ENCODE results near the gene GRB10. TPM values are rescaled to one million over a fixed set of nuclear protein-coding genes. Genes with fewer than 3 reads are reported as not detected.
"Not testable (repeated sequence)": the region's sequence is repeated elsewhere in the genome, so short reads cannot be mapped to it uniquely, and the experiment has no call there.

The GRB10 gene
- total and polyA plus RNA-seq, 9 donors: 10.7 to 18.9 (median 12.2) TPM

DNA sequence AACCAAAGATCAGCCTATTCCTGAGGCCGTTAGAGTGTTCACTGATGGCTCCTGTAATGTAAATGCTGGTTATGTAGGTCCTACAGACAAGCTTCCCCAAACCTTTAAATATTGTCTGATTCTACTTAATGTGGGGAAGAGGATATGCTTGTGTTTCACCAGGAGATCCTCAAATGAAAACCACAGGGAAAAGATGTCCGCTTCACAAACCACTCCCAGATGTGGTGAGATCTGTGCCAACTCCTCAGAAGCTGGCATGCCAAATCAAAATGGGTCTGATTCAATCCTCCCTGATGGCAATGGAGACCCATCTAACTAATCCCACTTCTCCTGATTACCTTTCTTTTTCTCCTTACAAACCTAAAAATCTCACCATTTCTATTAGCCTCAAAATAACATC is 202.0 kb downstream of the GRB10 start:
- H3K27me3 ChIP-seq (ENCODE audit: control insufficient read depth, insufficient read depth, low read length); H3K4me1 ChIP-seq (ENCODE audit: control insufficient read depth, insufficient read depth, low read length); H3K9me3 ChIP-seq (replicated peaks; ENCODE audit: control insufficient read depth, low read depth, low read length); DNase-seq; H3K27ac ChIP-seq (ENCODE audit: low read length); H3K4me3 ChIP-seq (ENCODE audit: low read length); H3K36me3 ChIP-seq (ENCODE audit: control insufficient read depth, insufficient read depth, low read length): not testable (repeated sequence)
- 33% methylated on average over 1 of the region's 2 CpGs for WGBS (ENCODE audit: insufficient coverage)

DNA sequence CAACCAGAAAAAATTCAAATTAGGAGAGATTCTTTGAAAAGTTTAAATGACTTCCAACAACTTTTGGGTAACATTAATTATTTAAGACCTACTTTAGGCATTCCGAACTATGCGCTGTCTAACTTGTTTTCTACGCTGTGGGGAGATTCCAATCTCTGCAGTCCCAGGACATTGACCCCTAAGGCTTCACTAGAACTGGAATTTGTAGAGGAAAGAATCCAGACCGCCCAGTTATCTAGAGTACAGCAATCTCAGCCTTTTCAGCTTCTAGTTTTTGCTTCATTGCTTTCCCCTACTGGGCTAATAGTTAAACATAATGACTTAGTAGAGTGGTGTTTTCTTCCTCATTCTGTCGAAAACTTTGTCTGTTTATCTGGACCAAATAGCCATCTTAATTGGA is 202.6 kb downstream of the GRB10 start:
- DNase-seq: no peak
- Histone ChIP-seq H3K27ac (ENCODE audit: low read length) (no peak overlapping the region), H3K36me3 (ENCODE audit: control insufficient read depth, insufficient read depth, low read length) (no peaks in the 10 kb centered on the region), H3K4me3 (ENCODE audit: low read length) (no peak overlapping the region), H3K9me3 (replicated peaks; ENCODE audit: control insufficient read depth, low read depth, low read length) (peaks cover 6% of the 10 kb centered on the region), H3K4me1 (ENCODE audit: control insufficient read depth, insufficient read depth, low read length) (no peaks in the 10 kb centered on the region), H3K27me3 (ENCODE audit: control insufficient read depth, insufficient read depth, low read length) (no peaks in the 10 kb centered on the region)
- WGBS (ENCODE audit: insufficient coverage): no CpG with 5 or more reads among the region's 5 CpGs

DNA sequence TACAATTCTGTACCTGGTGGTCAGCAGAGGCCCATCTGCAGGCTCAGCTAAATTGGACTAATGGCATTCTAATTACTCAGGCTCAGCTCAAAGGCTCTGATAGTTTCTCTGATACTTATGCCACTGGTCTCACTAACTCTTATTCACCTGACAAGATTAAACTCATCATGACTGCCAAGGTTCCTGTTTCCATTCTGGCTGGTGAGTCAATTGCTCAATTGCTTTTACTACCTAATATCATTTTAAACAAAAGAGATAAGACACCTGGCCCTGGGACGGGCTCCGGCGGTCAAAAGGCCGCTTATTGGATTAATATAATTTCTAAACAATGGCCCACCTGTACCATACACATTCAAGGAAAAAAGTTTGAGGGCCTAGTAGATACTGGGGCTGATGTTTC is 204.6 kb downstream of the GRB10 start:
- not testable (repeated sequence) for H3K27ac ChIP-seq (ENCODE audit: low read length); DNase-seq; H3K4me1 ChIP-seq (ENCODE audit: control insufficient read depth, insufficient read depth, low read length); H3K36me3 ChIP-seq (ENCODE audit: control insufficient read depth, insufficient read depth, low read length); H3K9me3 ChIP-seq (replicated peaks; ENCODE audit: control insufficient read depth, low read depth, low read length); H3K27me3 ChIP-seq (ENCODE audit: control insufficient read depth, insufficient read depth, low read length); H3K4me3 ChIP-seq (ENCODE audit: low read length)
- WGBS (ENCODE audit: insufficient coverage): no CpG with 5 or more reads among the region's 4 CpGs

DNA sequence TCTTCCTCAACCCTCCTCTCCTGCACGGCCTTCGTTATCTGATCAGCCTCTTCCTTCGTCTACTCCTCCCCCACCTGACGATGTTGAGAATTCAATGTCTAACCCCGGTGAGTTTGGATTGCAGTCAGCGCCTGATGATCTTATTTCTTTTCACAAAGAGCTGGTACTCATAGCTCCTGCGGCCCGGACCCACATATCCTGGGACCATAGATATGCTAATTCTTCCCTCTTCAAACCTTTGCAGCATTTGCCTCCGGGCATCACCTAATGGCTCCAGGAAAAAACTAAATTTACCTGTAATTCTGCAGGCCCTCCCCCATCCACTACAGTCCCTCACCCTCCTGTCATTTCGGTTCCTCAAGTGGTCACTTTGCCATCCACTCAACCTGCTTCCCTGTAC is 205.1 kb downstream of the GRB10 start:
- Histone ChIP-seq H3K4me1 (ENCODE audit: control insufficient read depth, insufficient read depth, low read length) (no peaks in the 10 kb centered on the region), H3K27me3 (ENCODE audit: control insufficient read depth, insufficient read depth, low read length) (no peaks in the 10 kb centered on the region), H3K36me3 (ENCODE audit: control insufficient read depth, insufficient read depth, low read length) (no peaks in the 10 kb centered on the region), H3K9me3 (replicated peaks; ENCODE audit: control insufficient read depth, low read depth, low read length) (no peaks in the 10 kb centered on the region), H3K4me3 (ENCODE audit: low read length) (no peak overlapping the region), H3K27ac (ENCODE audit: low read length) (no peak overlapping the region)
- WGBS (ENCODE audit: insufficient coverage): 88% methylated on average over 10 of the region's 10 CpGs
- no peak for DNase-seq

DNA sequence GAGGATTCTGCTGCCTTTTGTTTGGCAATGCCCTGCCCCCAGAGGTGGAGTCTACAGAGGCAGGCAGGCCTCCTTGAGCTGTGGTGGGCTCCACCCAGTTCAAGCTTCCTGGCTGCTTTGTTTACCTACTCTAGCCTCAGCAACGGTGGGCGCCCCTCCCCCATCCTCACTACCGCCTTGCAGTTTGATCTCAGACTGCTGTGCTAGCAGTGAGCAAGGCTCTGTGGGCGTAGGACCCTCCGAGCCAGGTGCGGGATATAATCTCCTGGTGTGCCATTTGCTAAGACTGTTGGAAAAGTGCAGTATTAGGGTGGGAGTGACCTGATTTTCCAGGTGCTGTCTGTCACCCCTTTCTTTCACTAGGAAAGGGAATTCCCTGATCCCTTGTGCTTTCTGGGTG is 206.3 kb downstream of the GRB10 start:
- not testable (repeated sequence) for H3K27me3 ChIP-seq (ENCODE audit: control insufficient read depth, insufficient read depth, low read length); H3K4me3 ChIP-seq (ENCODE audit: low read length); H3K36me3 ChIP-seq (ENCODE audit: control insufficient read depth, insufficient read depth, low read length); DNase-seq; H3K9me3 ChIP-seq (replicated peaks; ENCODE audit: control insufficient read depth, low read depth, low read length); H3K4me1 ChIP-seq (ENCODE audit: control insufficient read depth, insufficient read depth, low read length); H3K27ac ChIP-seq (ENCODE audit: low read length)
- WGBS (ENCODE audit: insufficient coverage): no CpG with 5 or more reads among the region's 6 CpGs

DNA sequence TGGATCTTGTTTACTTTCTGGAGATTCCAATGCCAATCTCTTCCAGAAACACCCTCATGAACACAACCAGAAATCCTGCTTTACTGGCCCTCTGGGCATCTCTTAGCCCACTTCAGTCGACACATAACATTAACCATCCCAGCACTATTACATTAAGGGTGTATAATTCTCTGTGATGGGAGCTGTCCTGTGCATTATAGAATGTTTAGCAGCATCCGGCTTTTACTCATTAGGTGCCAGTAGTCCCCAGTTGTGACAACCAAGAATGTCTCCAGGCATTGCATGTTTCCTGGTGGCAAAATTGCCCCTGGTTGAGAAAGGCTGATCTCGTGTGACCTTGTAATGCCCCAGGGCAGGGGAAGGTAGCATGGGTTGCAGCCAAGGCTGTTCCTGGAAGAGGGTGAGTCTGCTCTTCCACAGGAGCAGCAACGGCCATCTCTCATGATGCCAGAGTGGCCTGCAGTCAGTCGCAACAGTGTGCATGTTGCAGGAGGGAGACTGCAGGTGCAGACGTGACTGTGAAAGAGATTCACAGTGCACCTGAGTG is 214.9 kb downstream of the GRB10 start:
- no peaks in the 10 kb centered on the region for H3K9me3 ChIP-seq (replicated peaks; ENCODE audit: control insufficient read depth, low read depth, low read length)
- 68% methylated on average over 5 of the region's 6 CpGs for WGBS (ENCODE audit: insufficient coverage)
- H3K27ac ChIP-seq (ENCODE audit: low read length): no peak overlapping the region
- H3K36me3 ChIP-seq (ENCODE audit: control insufficient read depth, insufficient read depth, low read length): no peaks in the 10 kb centered on the region
- no peak overlapping the region for H3K4me3 ChIP-seq (ENCODE audit: low read length)
- no peaks in the 10 kb centered on the region for H3K4me1 ChIP-seq (ENCODE audit: control insufficient read depth, insufficient read depth, low read length)
- DNase-seq: no peak
- no peaks in the 10 kb centered on the region for H3K27me3 ChIP-seq (ENCODE audit: control insufficient read depth, insufficient read depth, low read length)

DNA sequence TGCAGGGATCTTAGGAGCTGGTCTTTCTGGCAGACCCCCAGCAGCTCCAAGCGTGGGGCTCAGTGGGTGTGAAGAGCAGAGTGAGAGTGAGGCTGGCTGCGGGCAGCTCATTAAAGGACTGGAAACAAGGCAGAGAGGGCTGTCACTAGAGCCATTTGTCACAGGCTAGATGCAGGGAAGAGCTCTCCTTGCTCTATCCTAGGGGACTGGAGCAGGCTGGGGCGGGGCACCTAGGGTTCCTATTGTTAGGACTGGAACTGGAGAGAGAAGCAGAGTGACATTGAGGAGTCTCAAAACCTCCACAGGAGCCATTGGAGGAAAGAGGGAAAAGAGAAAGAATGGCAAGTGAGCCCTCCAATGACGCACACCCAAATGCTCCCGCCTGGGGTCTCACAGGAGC is 216.7 kb downstream of the GRB10 start:
- DNase-seq: no peak
- 14% methylated on average over 2 of the region's 5 CpGs for WGBS (ENCODE audit: insufficient coverage)
- Histone ChIP-seq H3K4me3 (ENCODE audit: low read length) (no peak overlapping the region), H3K9me3 (replicated peaks; ENCODE audit: control insufficient read depth, low read depth, low read length) (no peaks in the 10 kb centered on the region), H3K27me3 (ENCODE audit: control insufficient read depth, insufficient read depth, low read length) (no peaks in the 10 kb centered on the region), H3K4me1 (ENCODE audit: control insufficient read depth, insufficient read depth, low read length) (no peaks in the 10 kb centered on the region), H3K27ac (ENCODE audit: low read length) (no peak overlapping the region), H3K36me3 (ENCODE audit: control insufficient read depth, insufficient read depth, low read length) (no peaks in the 10 kb centered on the region)

DNA sequence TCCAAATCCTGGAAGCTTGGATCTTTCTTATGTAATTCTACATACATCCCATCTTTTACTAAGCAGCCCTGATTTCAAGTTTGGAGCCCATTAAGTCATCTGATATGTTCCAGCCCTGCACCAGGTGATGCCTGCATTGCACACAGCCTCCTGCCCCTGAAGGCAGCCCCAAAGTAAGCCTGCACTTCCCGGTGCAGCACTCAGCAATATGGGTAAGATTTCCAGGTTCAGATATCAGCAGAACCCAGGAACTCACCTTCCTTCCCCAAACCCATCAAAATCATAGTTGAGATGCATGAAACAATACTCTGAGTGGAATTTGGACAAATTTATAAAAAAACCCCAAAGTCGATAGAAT is 217.2 kb downstream of the GRB10 start:
- H3K9me3 ChIP-seq (replicated peaks; ENCODE audit: control insufficient read depth, low read depth, low read length): no peaks in the 10 kb centered on the region
- H3K4me3 ChIP-seq (ENCODE audit: low read length): no peak overlapping the region
- no peaks in the 10 kb centered on the region for H3K4me1 ChIP-seq (ENCODE audit: control insufficient read depth, insufficient read depth, low read length)
- 44% methylated on average over 1 of the region's 2 CpGs for WGBS (ENCODE audit: insufficient coverage)
- no peaks in the 10 kb centered on the region for H3K27me3 ChIP-seq (ENCODE audit: control insufficient read depth, insufficient read depth, low read length)
- H3K36me3 ChIP-seq (ENCODE audit: control insufficient read depth, insufficient read depth, low read length): no peaks in the 10 kb centered on the region
- no peak overlapping the region for H3K27ac ChIP-seq (ENCODE audit: low read length)
- DNase-seq: no peak

DNA sequence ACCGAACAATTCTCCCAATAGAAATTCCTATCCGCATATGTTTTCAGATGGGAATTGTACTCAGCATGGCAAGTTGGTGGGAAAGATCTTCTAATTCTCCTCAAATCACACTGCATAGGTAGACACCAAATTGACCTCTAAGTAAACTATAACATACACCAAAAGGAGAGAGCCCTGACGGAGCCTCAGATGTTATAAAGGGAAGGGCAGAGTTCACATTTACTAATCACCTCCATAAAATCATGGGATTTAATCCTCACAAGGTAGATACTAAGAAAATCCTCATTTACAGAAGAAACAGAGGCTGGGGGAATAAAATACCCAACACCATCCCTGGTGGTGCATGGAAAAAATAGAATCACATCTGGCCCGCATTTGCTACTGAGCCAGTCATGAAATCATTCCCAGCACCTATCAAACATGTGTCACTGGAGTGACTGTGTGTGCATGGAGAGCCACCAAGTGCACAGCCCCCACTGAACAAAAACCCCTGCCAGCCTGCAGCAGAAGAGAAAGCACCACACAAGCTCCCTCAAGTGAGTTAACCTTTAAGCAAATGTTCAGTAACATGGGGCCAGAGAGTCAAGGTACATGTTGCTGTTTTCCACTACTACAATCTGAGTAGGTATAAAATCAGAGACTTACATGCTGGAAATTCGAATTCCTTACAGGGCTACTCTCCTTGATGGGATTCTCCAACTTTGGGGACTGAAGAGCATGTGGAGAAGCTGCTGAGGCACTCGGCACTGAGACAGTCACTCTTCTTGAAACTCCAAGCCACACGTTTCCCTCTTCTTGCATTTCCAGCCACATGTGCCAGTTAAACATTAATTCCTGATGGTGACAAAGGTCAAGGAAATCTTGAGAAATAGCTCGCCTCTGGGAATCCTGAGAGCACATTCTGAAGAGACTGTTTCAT is 217.8 kb downstream of the GRB10 start, which contains the start of gene DDC:
Gene DDC, minus strand, starts transcription at position 766 of the 919 bp plus-strand sequence. CDS start 21,320 bp downstream, outside the sequence.
- 29% methylated on average over 2 of the region's 8 CpGs for WGBS (ENCODE audit: insufficient coverage)
- no peaks in the 10 kb centered on the region for H3K9me3 ChIP-seq (replicated peaks; ENCODE audit: control insufficient read depth, low read depth, low read length)
- H3K36me3 ChIP-seq (ENCODE audit: control insufficient read depth, insufficient read depth, low read length): no peaks in the 10 kb centered on the region
- DNase-seq: no peak
- H3K4me3 ChIP-seq (ENCODE audit: low read length): no peak within 1 kb of the TSS
- no peaks in the 10 kb centered on the region for H3K4me1 ChIP-seq (ENCODE audit: control insufficient read depth, insufficient read depth, low read length)
- no peak within 1 kb of the TSS for H3K27ac ChIP-seq (ENCODE audit: low read length)
- H3K27me3 ChIP-seq (ENCODE audit: control insufficient read depth, insufficient read depth, low read length): peaks cover 3% of the 10 kb centered on the region

DNA sequence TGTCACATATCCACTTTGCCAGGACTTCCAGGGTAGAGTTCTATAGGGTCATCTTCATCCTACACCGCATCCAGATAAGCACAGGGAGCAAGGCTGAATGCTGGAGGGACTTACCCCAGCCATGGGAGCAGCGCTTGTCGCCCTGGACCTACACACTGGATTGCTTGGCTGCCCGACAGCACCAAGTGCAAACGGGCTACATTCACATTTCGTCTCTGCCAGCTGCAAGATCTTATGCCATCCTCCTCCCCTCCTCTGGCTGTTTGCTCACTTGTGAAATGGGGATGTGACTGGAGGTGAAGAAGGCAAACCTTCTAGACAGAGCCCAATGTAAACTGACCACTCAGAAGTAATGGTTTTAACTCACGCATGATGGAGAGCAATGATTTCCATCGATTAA is 218.5 kb downstream of the GRB10 start:
- no peak overlapping the region for H3K4me3 ChIP-seq (ENCODE audit: low read length)
- H3K27me3 ChIP-seq (ENCODE audit: control insufficient read depth, insufficient read depth, low read length): peaks cover 3% of the 10 kb centered on the region
- H3K36me3 ChIP-seq (ENCODE audit: control insufficient read depth, insufficient read depth, low read length): no peaks in the 10 kb centered on the region
- no peak overlapping the region for H3K27ac ChIP-seq (ENCODE audit: low read length)
- H3K4me1 ChIP-seq (ENCODE audit: control insufficient read depth, insufficient read depth, low read length): no peaks in the 10 kb centered on the region
- no peaks in the 10 kb centered on the region for H3K9me3 ChIP-seq (replicated peaks; ENCODE audit: control insufficient read depth, low read depth, low read length)
- 93% methylated on average over 5 of the region's 8 CpGs for WGBS (ENCODE audit: insufficient coverage)
- no peak for DNase-seq

Data from muscle of leg (tissue), 11 donors.